Erythroblast (primary cell): ENCODE measurements around the gene ARHGAP29.

Experiments used
- GATA1 ChIP-seq: IDR thresholded peaks from 2 replicates; pipeline ENCODE4 v1.6.1; 2011; ENCODE audit warnings: low read depth, mild to moderate bottlenecking, control low read depth, low read length, moderate library complexity
- POLR2A ChIP-seq: IDR thresholded peaks from 2 replicates; pipeline ENCODE4 v1.6.1; 2011; ENCODE audit warnings: mild to moderate bottlenecking, low read length

GRCh38 chr1:94240822-94241221, 3.4 kb upstream of the ARHGAP29 start:
- TF ChIP-seq POLR2A (no peak), GATA1 (no peak)
